AG10803 (cell line): Measurements from ENCODE around the gene SH2D3A.

ENCODE experiments used
- DNase-seq: peaks from one replicate; pipeline ENCODE4 v3.0.0; 2010; ENCODE audit warnings: low read depth
- H3K4me3 ChIP-seq: 2 replicates; pipeline ENCODE4 v1.5.1; 2011; ENCODE audit warnings: mild to moderate bottlenecking, low read length, control low read depth
- CTCF ChIP-seq: conservative IDR thresholded peaks from 2 replicates; pipeline ENCODE4 v1.5.1; 2011; ENCODE audit warnings: mild to moderate bottlenecking, low read length, control low read depth, inconsistent platforms

SH2D3A gene

GRCh38 chr19:6735181-6735911, 31.9 kb downstream of the SH2D3A start:
- no peak overlapping the region for H3K4me3 ChIP-seq
- no peak for DNase-seq
- TF ChIP-seq CTCF = no peak

DNA sequence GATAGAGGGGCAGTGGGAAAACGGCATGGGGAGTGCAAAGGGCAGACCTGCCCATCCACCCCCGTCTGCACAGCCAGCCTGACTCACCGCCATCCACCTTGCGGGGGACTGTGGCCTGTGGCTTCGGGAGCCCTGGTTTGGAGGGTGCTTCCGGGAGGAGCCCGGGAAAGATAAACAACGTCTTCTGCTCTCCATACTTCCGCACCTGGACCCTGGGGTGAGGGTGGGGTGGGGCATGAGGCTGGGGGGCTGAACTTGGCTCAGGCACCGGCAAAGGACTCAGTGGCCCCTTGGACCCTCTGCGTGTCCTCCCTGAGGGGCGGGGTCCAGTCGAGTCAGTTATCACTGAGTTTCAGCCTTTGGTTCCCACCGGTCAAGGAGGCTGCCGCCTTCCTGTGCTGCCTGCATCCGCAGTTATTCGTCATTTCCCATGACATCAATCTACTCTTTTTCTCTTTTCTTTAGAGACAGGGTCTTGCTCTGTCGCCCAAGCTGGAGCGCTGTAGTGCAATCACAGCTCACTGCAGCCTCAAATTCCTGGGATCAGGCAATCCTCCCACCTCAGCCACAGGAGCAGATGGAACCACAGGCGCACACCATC, 33.0 kb downstream of the SH2D3A start:
- H3K4me3 ChIP-seq = no peak overlapping the region
- TF ChIP-seq CTCF = no peak
- no peak for DNase-seq

DNA sequence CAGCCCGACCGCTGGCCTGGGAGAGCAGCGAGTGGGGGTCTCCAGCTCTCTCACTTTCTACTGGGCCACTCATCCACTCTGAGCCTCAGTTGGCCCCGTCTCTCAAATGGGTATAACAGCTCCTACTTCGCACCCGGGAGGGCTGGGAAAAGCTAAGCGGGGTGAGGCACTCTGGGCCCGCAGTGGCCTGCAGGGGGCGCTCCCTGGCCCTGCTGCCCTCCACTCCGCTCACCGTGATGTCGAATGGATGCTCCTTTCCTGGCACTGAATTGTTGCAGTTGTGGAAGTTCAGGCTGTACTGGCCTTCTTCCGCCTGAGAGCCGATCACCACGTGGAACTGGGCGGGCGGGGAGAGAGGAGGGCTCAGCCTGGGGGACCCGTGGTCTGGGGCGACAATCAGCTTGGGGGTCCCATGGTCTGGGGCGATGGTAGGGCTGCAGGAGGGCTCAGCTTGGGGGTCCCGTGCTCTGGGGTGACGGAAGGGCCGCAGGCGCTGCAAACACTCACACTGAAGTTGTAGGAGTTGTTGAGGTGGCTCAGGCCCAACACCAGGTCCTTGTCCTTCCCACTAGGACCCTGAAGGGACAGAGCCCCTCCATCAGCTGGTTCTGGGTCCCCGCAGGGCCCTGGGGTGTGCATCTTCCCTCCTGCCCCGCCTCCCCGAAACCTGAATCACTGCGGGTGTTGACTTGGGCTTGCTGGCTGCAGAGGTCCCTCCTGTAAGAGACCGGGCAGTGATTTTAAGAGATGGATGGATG, 33.7 kb downstream of the SH2D3A start:
- H3K4me3 ChIP-seq = no peak overlapping the region
- TF ChIP-seq CTCF = peak; percentile 22
- no peak for DNase-seq

DNA sequence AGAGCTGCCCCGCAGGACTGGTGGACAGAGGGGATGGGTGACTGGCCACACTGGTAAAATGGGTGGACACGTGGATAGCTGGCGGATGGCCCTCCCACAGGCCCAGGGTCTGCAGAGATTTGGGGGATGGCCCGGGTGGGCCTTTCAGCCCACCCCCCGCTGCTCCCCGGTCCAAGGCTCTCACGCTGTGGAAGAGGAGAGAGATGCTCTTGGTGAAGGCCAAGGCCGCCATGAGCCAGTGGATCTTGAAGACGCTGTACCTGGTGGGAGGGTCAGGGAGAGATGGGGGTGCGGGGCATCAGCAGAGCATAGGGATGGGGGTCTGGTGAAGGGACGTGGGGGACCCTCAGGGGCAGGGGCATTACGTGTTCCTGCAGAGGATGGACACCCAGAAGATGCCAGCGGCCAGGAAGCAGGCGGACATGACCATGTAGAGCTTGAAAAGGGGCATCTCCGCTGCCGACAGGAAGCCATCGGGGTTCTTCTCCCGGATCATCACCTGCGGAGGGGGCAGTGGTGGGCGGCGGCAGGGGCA, 34.4 kb downstream of the SH2D3A start:
- H3K4me3 ChIP-seq = no peak overlapping the region
- no peak for TF ChIP-seq CTCF
- DNase-seq = no peak

DNA sequence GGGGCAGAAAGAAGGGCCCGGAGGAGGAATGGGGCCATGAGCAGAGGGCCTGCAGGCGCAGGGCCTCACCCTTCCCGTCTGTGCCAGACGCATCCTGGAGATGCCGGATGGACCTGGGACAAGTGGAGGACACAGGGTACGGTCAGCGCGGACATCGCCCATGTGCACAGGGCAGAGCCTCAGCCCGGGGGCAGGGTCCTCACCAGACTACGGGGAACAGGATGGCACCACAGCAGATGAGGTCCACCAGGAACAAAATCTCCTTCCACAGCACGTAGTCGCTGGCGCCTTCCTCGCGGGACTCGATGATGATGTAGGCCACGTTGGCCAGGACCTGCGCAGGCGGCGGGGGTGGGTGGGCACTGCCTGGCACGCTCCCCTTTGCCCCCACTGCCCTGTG, 35.4 kb downstream of the SH2D3A start:
- no peak for DNase-seq
- TF ChIP-seq CTCF = no peak
- no peak overlapping the region for H3K4me3 ChIP-seq

DNA sequence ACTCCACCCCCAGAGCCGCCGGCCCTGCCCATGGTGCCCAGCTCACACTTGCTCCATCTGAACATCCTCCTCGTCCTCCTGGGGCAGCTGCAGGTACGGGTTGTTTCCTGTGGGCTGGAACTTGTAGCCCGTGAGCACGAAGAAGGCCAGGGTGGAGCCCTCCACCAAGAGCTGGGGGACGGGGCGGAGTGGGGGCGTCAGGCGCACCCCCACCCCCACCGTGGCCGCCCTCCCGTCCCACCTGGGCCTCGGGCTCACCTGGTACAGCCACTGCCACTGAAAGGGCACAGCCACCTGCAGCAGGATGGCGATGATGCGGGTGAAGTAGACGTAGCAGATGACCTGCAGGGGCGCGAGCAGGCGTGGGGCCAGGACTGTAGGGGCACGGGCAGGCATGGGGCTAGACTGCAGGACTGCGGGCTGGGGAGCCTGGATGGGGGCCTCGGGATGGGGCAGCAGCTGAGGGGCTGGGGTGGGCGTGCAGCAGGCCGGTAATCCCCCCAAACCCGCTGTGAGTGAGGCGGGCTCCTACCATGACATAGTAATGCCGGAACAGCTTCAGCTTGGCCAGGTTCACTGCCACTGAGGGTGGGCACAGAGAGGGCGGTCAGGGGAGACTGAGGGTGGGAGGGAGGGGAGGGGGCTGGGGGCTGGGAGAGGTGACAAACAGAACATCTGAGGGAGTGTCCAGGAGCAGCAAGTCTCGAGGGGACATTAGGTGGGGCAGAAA, 36.1 kb downstream of the SH2D3A start:
- TF ChIP-seq CTCF = no peak
- DNase-seq = no peak
- no peak overlapping the region for H3K4me3 ChIP-seq
